Esophagus squamous epithelium (tissue), 5 donors: ENCODE measurements around the gene BCAT1. TPM values are rescaled to one million over a fixed set of nuclear protein-coding genes. Genes with fewer than 3 reads are reported as not detected.
"Not testable (repeated sequence)": the region's sequence is repeated elsewhere in the genome, so short reads cannot be mapped to it uniquely, and the experiment has no call there.

Source experiments
- DNase-seq: peaks from one replicate; lab custom pipeline; 2025; lab: John Stamatoyannopoulos, UW
- H3K27ac ChIP-seq, 4 donors: fragments of 200-600 bp; sonication (generic); one replicate each; pipeline ENCODE4 v1.5.1; 2016 to 2019; ENCODE audit warnings: mild to moderate bottlenecking in 1 of 4
- H3K27me3 ChIP-seq, 4 donors: fragments of 200-600 bp; sonication (generic); 1 replicate in 3 of 4; 2 replicates in 1 of 4; pipeline versions ENCODE4 v1.5.1 to v1.6.0; 2017 to 2021; ENCODE audit warnings: antibody characterized with exemption in 1 of 4
- H3K36me3 ChIP-seq, 3 donors: fragments of 200-600 bp; sonication (generic); one replicate each; pipeline ENCODE4 v1.5.1; 2016 to 2019
- H3K4me1 ChIP-seq, 3 donors: fragments of 200-600 bp; sonication (generic); one replicate each; pipeline ENCODE4 v1.5.1; 2017 to 2019
- H3K4me3 ChIP-seq, 4 donors: fragments of 200-600 bp; sonication (generic); 1 replicate in 3 of 4; 2 replicates in 1 of 4; pipeline ENCODE4 v1.5.1; 2016 to 2019; ENCODE audit warnings: mild to moderate bottlenecking in 2 of 4, moderate library complexity in 1 of 4
- H3K9me3 ChIP-seq, 3 donors: fragments of 200-600 bp; sonication (generic); one replicate each; pipeline ENCODE4 v1.5.1; 2016 to 2019
- CTCF ChIP-seq, 6 experiments: fragments of 450-650 bp in 4 of 6; fragments of 200-600 bp in 2 of 6; sonication (generic) in 2 of 6; IDR thresholded peaks; one replicate each; pipeline ENCODE4 v1.5.1; 2016 to 2019; ENCODE audit warnings: antibody characterized with exemption in 6 of 6, mild to moderate bottlenecking in 4 of 6, moderate library complexity in 4 of 6
- POLR2A ChIP-seq, 4 donors: fragments of 450-650 bp; IDR thresholded peaks; one replicate each; pipeline ENCODE4 v1.6.1; 2017; ENCODE audit warnings: antibody characterized with exemption in 4 of 4, mild to moderate bottlenecking in 4 of 4, moderate library complexity in 3 of 4
- whole genome bisulfite sequencing, 2 donors: methylation state at CpG; one replicate each; pipeline ENCODE4 v1.1.5; 2018; 5-methylcytosine and 5-hydroxymethylcytosine counted together
- intact Hi-C: fragments of 100-400 bp; cut with DNase I; formaldehyde crosslinking; loops from one replicate; pipeline ENCODE4 v1.15.0; 2022
- total RNA-seq, 4 donors: library from RNA; depleted of rRNA; stranded (reverse); fragments of >200 nt; gene quantifications; one replicate each; pipeline ENCODE4 v1.1.0, GENCODE V29; 2016
- donor health status: DM: yes; HTN: yes; CAD: no.

Gene BCAT1
- total RNA-seq, 4 donors from 2014 or later, result 0.87 to 28.3 (median 9.6) TPM

DNA sequence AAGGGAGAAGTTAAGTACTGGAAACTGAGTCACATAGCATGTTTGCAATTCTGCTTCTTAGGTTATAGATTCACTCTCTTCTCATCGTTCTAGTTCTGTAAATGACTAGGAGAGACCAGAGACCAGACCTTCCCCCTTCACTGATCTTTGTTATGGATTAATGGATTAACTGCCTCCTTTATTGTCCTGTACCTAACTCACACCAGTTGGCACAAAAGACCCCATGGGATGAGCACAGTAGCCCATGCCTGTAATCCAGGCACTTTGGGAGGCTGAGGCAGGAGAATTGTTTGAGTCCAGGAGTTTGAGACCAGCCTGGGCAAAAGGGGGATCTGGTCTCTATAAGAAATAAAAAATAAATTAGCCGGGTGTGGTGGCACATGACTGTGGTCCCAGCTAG, 20.8 kb downstream of the BCAT1 start:
- Histone ChIP-seq H3K36me3 (no peaks in the 10 kb centered on the region), H3K27me3 (peaks cover 0 to 6% (median 0%) of the 10 kb centered on the region in 4 donors), H3K4me1 (no peaks in the 10 kb centered on the region), H3K27ac (no peak overlapping the region), H3K9me3 (no peaks in the 10 kb centered on the region), H3K4me3 (no peak overlapping the region)
- WGBS, 2 donors, result 83 to 93% methylated on average over 2 of the region's 2 CpGs
- intact Hi-C loops, result no loop called here
- no peak for TF ChIP-seq POLR2A (IDR thresholded peaks at IDR 0.05)
- no peak for TF ChIP-seq CTCF (IDR thresholded peaks at IDR 0.05)
- no peak for DNase-seq

DNA sequence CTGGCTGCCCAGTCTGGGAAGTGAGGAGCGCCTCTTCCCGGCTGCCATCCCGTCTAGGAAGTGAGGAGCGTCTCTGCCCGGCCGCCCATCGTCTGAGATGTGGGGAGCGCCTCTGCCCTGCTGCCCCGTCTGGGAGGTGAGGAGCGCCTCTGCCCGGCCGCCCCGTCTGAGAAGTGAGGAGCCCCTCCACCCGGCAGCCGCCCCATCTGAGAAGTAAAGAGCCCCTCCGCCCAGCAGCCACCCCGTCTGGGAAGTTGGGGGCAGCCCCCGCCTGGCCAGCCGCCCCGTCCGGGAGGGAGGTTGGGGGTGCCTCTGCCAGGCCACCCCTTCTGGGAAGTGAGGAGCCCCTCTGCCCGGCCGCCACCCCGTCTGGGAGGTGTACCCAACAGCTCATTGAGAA, 22.8 kb downstream of the BCAT1 start:
- H3K36me3 ChIP-seq, intact Hi-C loops, H3K27ac ChIP-seq, H3K27me3 ChIP-seq, H3K4me1 ChIP-seq, H3K4me3 ChIP-seq, H3K9me3 ChIP-seq, DNase-seq: not testable (repeated sequence)
- WGBS, 2 donors, result no CpG with 5 or more reads among the region's 24 CpGs

- DNase-seq, result no peak
- Histone ChIP-seq H3K9me3 (no peaks in the 10 kb centered on the region), H3K4me1 (no peaks in the 10 kb centered on the region), H3K4me3 (no peak overlapping the region), H3K27ac (no peak overlapping the region), H3K36me3 (no peaks in the 10 kb centered on the region), H3K27me3 (no peaks in the 10 kb centered on the region)
- intact Hi-C loops, result no loop called here
- TF ChIP-seq CTCF (IDR thresholded peaks at IDR 0.05), result no peak
- no peak for TF ChIP-seq POLR2A (IDR thresholded peaks at IDR 0.05)
- 49 to 62% methylated on average over 6 of the region's 6 CpGs for WGBS, 2 donors
Measured at GRCh38 chr12:24922090-24922489, 26.8 kb downstream of the BCAT1 start.

DNA sequence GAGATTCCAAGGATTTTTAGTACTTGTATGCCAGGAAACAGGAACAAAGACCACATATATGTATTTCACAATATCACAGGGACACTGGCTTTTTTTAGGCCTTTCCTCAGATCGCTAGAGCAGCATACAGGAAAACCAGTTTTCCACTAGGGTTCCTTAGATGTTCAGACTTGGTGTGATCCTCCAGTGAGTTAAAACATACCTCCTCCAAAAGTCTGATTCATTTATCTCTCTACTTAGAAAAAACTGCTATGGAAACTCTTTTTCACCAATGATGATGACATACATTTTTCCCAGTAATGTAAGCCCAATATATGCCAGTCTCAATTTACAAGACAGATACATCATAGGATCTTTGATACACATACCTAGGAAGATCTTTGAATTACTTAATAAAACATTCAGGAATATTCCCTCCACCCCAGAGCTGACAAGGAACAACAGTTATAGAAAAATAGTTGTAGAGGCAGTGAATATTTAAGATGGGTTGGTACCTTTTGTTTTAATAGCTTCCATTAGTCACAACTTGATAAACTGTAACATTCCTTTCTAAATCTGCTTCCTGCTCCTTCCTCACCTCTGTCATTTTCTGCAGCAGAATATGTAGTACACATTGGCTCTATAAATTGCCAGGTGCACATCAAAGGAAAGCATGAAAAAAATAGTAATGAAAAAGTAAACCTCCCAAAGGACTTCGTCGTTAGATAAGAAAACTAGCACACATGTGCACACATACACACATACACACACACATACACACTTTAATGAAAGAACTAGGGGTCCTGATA, 27.5 kb downstream of the BCAT1 start:
- TF ChIP-seq POLR2A (IDR thresholded peaks at IDR 0.05), result no peak
- TF ChIP-seq CTCF (IDR thresholded peaks at IDR 0.05), result no peak
- H3K27ac ChIP-seq, result no peak overlapping the region
- DNase-seq, result no peak
- H3K4me1 ChIP-seq, result no peaks in the 10 kb centered on the region
- intact Hi-C loops, result no loop called here
- WGBS, 2 donors, result 50 to 65% methylated on average over 3 of the region's 3 CpGs
- H3K36me3 ChIP-seq, result no peaks in the 10 kb centered on the region
- H3K4me3 ChIP-seq, result no peak overlapping the region
- no peaks in the 10 kb centered on the region for H3K27me3 ChIP-seq
- H3K9me3 ChIP-seq, result no peaks in the 10 kb centered on the region

DNA sequence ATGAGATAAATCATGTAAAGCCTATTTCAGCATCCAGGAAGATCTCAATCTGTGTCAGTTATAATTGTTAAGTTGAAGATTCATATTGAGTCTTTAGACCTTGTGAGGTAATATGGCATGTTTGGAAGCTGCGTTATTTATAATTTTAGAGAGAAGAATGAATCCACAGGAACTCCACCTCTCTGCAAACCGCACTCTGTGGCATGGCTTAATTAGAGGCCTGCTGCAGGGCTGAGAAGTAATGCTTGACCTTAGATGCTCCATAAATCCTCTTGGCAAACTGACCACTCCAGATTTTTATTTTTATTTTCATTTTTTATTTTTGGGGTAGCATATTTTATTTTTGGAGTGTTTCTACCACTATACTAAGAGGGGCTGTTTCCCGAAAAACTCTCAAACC, 28.8 kb downstream of the BCAT1 start:
- Histone ChIP-seq H3K9me3 (no peaks in the 10 kb centered on the region), H3K4me3 (no peak overlapping the region), H3K27me3 (no peaks in the 10 kb centered on the region), H3K36me3 (no peaks in the 10 kb centered on the region), H3K4me1 (no peaks in the 10 kb centered on the region), H3K27ac (no peak overlapping the region)
- no peak for TF ChIP-seq CTCF (IDR thresholded peaks at IDR 0.05)
- TF ChIP-seq POLR2A (IDR thresholded peaks at IDR 0.05), result no peak
- no peak for DNase-seq
- WGBS, 2 donors, result 91 to 98% methylated on average over 3 of the region's 3 CpGs
- intact Hi-C loops, result no loop called here
